Upper lobe of left lung (tissue), 4 donors: Measurements from ENCODE around the gene CSNK2A3.

Experiments used
- POLR2A ChIP-seq, 4 donors: fragments of 450-650 bp; IDR thresholded peaks; one replicate each; pipeline ENCODE4 v1.5.1; 2016 to 2017; ENCODE audit warnings: antibody characterized with exemption in 4 of 4, mild to moderate bottlenecking in 2 of 4
- TF ChIP-seq, protein P1 (sequence below), 6 experiments: fragments of 450-650 bp in 4 of 6; fragments of 200-600 bp in 2 of 6; sonication (generic) in 2 of 6; IDR thresholded peaks; one replicate each; pipeline ENCODE4 v1.5.1; 2016 to 2019; ENCODE audit warnings: antibody characterized with exemption in 6 of 6

DNA sequence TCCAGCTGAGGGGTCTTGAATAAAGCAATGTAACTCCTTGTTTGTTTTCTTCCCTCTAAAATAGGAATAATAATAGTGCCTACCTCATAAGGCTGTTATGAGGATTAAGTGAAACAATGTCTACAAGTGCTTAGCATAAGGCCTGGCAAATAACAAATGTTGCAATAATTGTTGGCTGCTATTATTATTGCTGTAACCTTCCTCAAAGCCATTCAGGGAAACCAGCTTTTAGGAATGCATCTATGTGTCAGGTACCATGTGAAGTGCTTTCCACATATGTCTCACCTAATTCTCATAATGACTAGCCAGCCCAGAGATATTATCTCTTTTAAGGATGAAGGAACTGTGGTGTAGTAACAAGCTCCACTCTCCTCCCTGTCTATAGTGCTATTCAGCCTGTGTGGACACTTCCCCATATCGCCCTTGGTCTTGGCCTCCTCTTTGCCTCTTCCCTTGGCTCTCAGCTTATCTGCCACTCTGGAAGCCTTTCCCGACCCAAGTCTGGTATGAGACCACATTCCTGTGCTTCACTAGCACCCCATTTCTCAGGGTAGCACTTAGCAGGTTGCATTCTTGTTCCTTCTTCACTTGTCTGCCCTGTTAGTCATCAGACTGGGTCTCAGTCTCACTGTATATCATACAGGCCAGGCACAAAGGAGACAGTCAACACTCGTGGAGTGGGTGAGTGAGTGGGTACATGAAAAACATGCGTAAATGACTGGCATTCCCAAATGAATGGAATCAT, 23.8 kb downstream of the CSNK2A3 start:
- TF ChIP-seq, protein P1, sequence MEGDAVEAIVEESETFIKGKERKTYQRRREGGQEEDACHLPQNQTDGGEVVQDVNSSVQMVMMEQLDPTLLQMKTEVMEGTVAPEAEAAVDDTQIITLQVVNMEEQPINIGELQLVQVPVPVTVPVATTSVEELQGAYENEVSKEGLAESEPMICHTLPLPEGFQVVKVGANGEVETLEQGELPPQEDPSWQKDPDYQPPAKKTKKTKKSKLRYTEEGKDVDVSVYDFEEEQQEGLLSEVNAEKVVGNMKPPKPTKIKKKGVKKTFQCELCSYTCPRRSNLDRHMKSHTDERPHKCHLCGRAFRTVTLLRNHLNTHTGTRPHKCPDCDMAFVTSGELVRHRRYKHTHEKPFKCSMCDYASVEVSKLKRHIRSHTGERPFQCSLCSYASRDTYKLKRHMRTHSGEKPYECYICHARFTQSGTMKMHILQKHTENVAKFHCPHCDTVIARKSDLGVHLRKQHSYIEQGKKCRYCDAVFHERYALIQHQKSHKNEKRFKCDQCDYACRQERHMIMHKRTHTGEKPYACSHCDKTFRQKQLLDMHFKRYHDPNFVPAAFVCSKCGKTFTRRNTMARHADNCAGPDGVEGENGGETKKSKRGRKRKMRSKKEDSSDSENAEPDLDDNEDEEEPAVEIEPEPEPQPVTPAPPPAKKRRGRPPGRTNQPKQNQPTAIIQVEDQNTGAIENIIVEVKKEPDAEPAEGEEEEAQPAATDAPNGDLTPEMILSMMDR (IDR thresholded peaks at IDR 0.05): no peak
- no peak for TF ChIP-seq POLR2A (IDR thresholded peaks at IDR 0.05)
